BLaER1 treated with 17β-estradiol and CSF1 and Interleukin-3, amounts not matched to agents 10 nM and 100 nM (cell line): ENCODE measurements around the gene FAM53C.

Source experiments
- H3K27ac ChIP-seq, 11 experiments: shearing (Covaris generic); formaldehyde crosslinking; 2 replicates each; pipeline ENCODE4 v1.8.1; 2022
- H3K27me3 ChIP-seq, 11 experiments: shearing (Covaris generic); formaldehyde crosslinking; 2 replicates each; pipeline ENCODE4 v1.8.1; 2022
- H3K36me3 ChIP-seq, 11 experiments: shearing (Covaris generic); formaldehyde crosslinking; 2 replicates each; pipeline ENCODE4 v1.8.1; 2022
- H3K4me1 ChIP-seq, 10 experiments: shearing (Covaris generic); formaldehyde crosslinking; 2 replicates each; pipeline ENCODE4 v1.8.1; 2022
- H3K4me2 ChIP-seq, 11 experiments: shearing (Covaris generic); formaldehyde crosslinking; 2 replicates each; pipeline ENCODE4 v1.8.1; 2022
- H3K4me3 ChIP-seq, 10 experiments: shearing (Covaris generic); formaldehyde crosslinking; 2 replicates each; pipeline ENCODE4 v1.8.1; 2022
- H3K9ac ChIP-seq, 11 experiments: shearing (Covaris generic); formaldehyde crosslinking; 2 replicates each; pipeline ENCODE4 v1.8.1; 2022
- H3K9me3 ChIP-seq, 11 experiments: shearing (Covaris generic); formaldehyde crosslinking; replicated peaks in 1 of 11; 2 replicates each; pipeline ENCODE4 v1.8.1; 2022
- H4K20me1 ChIP-seq, 11 experiments: shearing (Covaris generic); formaldehyde crosslinking; 2 replicates each; pipeline ENCODE4 v1.8.1; 2022
- Cebpa-rat ChIP-seq, 11 experiments: shearing (Covaris generic); IDR thresholded peaks; 2 replicates each; pipeline ENCODE4 v1.8.1; 2022

FAM53C gene

GRCh38 chr5:138331449-138332368 is 6.4 kb upstream of the FAM53C start, which contains the start of gene CDC25C:
TSS of gene CDC25C (minus strand) at chr5:138331804. CDS start at chr5:138331180, 624 bp downstream.
- TF ChIP-seq Cebpa-rat (IDR thresholded peaks at IDR 0.05), result no peak
- H3K9me3 ChIP-seq, result no peaks in the 10 kb centered on the region
- peak within 1 kb of the TSS; percentile 81 to 98 (median 92) for H3K4me2 ChIP-seq
- peak within 1 kb of the TSS; percentile 56 to 93 (median 83); a peak in 21 of 22 replicates for H3K9ac ChIP-seq
- peak within 1 kb of the TSS in 10 of 11 experiments; percentile 12 to 92 (median 78); a peak in 18 of 22 replicates for H3K27ac ChIP-seq
- H3K36me3 ChIP-seq, result peaks cover 0 to 25% (median 12%) of the 10 kb centered on the region in 11 experiments; a peak in 16 of 22 replicates
- H4K20me1 ChIP-seq, result no peaks in the 10 kb centered on the region
- H3K27me3 ChIP-seq, result no peaks in the 10 kb centered on the region
- H3K4me3 ChIP-seq, result peak within 1 kb of the TSS; percentile 58 to 88 (median 72)
- peaks cover 22 to 32% (median 28%) of the 10 kb centered on the region in 10 experiments for H3K4me1 ChIP-seq

- TF ChIP-seq Cebpa-rat (IDR thresholded peaks at IDR 0.05), result no peak
- H4K20me1 ChIP-seq, result peaks cover 4 to 16% (median 13%) of the 10 kb centered on the region in 11 experiments; a peak in 17 of 22 replicates
- no peak overlapping the region for H3K9ac ChIP-seq
- peaks cover 0 to 2% (median 0%) of the 10 kb centered on the region in 11 experiments; a peak in 4 of 22 replicates for H3K36me3 ChIP-seq
- H3K27ac ChIP-seq, result no peak overlapping the region
- no peak overlapping the region for H3K4me2 ChIP-seq
- peaks cover 28 to 47% (median 40%) of the 10 kb centered on the region in 10 experiments for H3K4me1 ChIP-seq
- no peaks in the 10 kb centered on the region for H3K9me3 ChIP-seq
- no peak overlapping the region for H3K4me3 ChIP-seq
- no peaks in the 10 kb centered on the region for H3K27me3 ChIP-seq
Measured at GRCh38 chr5:138334867-138335447, 3.1 kb upstream of the FAM53C start.

- Histone ChIP-seq H3K9me3 (no peaks in the 10 kb centered on the region), H4K20me1 (peaks cover 22 to 37% (median 34%) of the 10 kb centered on the region in 11 experiments), H3K27ac (peak overlapping the region; percentile 90 to 100 (median 99)), H3K9ac (peak overlapping the region; percentile 84 to 100 (median 99)), H3K36me3 (peaks cover 14 to 23% (median 20%) of the 10 kb centered on the region in 11 experiments), H3K4me3 (peak overlapping the region; percentile 75 to 89 (median 84)), H3K27me3 (no peaks in the 10 kb centered on the region), H3K4me2 (peak overlapping the region; percentile 69 to 97 (median 92)), H3K4me1 (peaks cover 35 to 46% (median 42%) of the 10 kb centered on the region in 10 experiments)
- TF ChIP-seq Cebpa-rat (IDR thresholded peaks at IDR 0.05), result peak in 2 of 11 experiments; percentile 41 to 60; a peak in 3 of 22 replicates
Measured at GRCh38 chr5:138336952-138337684, 948 bp upstream of the FAM53C start.

- no peaks in the 10 kb centered on the region for H3K9me3 ChIP-seq
- H3K36me3 ChIP-seq, result peaks cover 28 to 38% (median 35%) of the 10 kb centered on the region in 11 experiments
- peaks cover 31 to 46% (median 37%) of the 10 kb centered on the region in 10 experiments for H3K4me1 ChIP-seq
- H3K27me3 ChIP-seq, result no peaks in the 10 kb centered on the region
- H3K27ac ChIP-seq, result peak overlapping the region; percentile 90 to 100 (median 99)
- H3K4me3 ChIP-seq, result peak overlapping the region; percentile 75 to 89 (median 84)
- H4K20me1 ChIP-seq, result peaks cover 22 to 52% (median 45%) of the 10 kb centered on the region in 11 experiments
- no peak for TF ChIP-seq Cebpa-rat (IDR thresholded peaks at IDR 0.05)
- H3K9ac ChIP-seq, result peak overlapping the region; percentile 84 to 100 (median 99)
- peak overlapping the region; percentile 83 to 99 (median 95) for H3K4me2 ChIP-seq
Measured at GRCh38 chr5:138338411-138339090, 485 bp downstream of the FAM53C start.

GRCh38 chr5:138339091-138339456 is 1.0 kb downstream of the FAM53C start:
- Histone ChIP-seq H3K9ac (peak overlapping the region; percentile 84 to 100 (median 99)), H3K27ac (peak overlapping the region; percentile 90 to 100 (median 99)), H3K9me3 (no peaks in the 10 kb centered on the region), H3K4me3 (peak overlapping the region; percentile 75 to 89 (median 84)), H3K4me1 (peaks cover 31 to 48% (median 37%) of the 10 kb centered on the region in 10 experiments), H3K4me2 (peak overlapping the region; percentile 83 to 99 (median 95)), H4K20me1 (peaks cover 23 to 57% (median 50%) of the 10 kb centered on the region in 11 experiments), H3K27me3 (no peaks in the 10 kb centered on the region), H3K36me3 (peaks cover 33 to 43% (median 40%) of the 10 kb centered on the region in 11 experiments)
- no peak for TF ChIP-seq Cebpa-rat (IDR thresholded peaks at IDR 0.05)

GRCh38 chr5:138339464-138339863 is 1.4 kb downstream of the FAM53C start:
- no peaks in the 10 kb centered on the region for H3K27me3 ChIP-seq
- peaks cover 31 to 48% (median 37%) of the 10 kb centered on the region in 10 experiments for H3K4me1 ChIP-seq
- H3K4me2 ChIP-seq, result peak overlapping the region; percentile 83 to 99 (median 95)
- H3K27ac ChIP-seq, result peak overlapping the region; percentile 90 to 100 (median 99)
- no peaks in the 10 kb centered on the region for H3K9me3 ChIP-seq
- peak overlapping the region; percentile 75 to 89 (median 84) for H3K4me3 ChIP-seq
- no peak for TF ChIP-seq Cebpa-rat (IDR thresholded peaks at IDR 0.05)
- peaks cover 37 to 47% (median 44%) of the 10 kb centered on the region in 11 experiments for H3K36me3 ChIP-seq
- peaks cover 27 to 61% (median 54%) of the 10 kb centered on the region in 11 experiments for H4K20me1 ChIP-seq
- H3K9ac ChIP-seq, result peak overlapping the region; percentile 84 to 100 (median 99)

- H3K27ac ChIP-seq, result peak overlapping the region in 10 of 11 experiments; percentile 90 to 100 (median 99); a peak in 18 of 22 replicates
- TF ChIP-seq Cebpa-rat (IDR thresholded peaks at IDR 0.05), result no peak
Measured at GRCh38 chr5:138340008-138340407, 1.9 kb downstream of the FAM53C start.

More at GRCh38 chr5:138340008-138340407, 1.9 kb downstream of the FAM53C start:
- H4K20me1 ChIP-seq, result peaks cover 32 to 66% (median 58%) of the 10 kb centered on the region in 11 experiments
- H3K36me3 ChIP-seq, result peaks cover 42 to 52% (median 49%) of the 10 kb centered on the region in 11 experiments
- H3K9me3 ChIP-seq, result no peaks in the 10 kb centered on the region
- peaks cover 31 to 48% (median 37%) of the 10 kb centered on the region in 10 experiments for H3K4me1 ChIP-seq
- peak overlapping the region; percentile 83 to 99 (median 95) for H3K4me2 ChIP-seq
- H3K27me3 ChIP-seq, result no peaks in the 10 kb centered on the region
- peak overlapping the region; percentile 75 to 89 (median 84) for H3K4me3 ChIP-seq
- peak overlapping the region; percentile 84 to 100 (median 99); a peak in 21 of 22 replicates for H3K9ac ChIP-seq
